ENCODE measurements around the gene NUP210. TPM values are rescaled to one million over a fixed set of nuclear protein-coding genes. Genes with fewer than 3 reads are reported as not detected.

The NUP210 gene
- total and polyA plus RNA-seq, 2 donors (not counting 3 experiments of a cell fraction or from before 2014, with no cell fraction given): 0.14 to 0.84 TPM

GRCh38 chr3:13457593-13457992, 37.5 kb upstream of the NUP210 start:
- no peak overlapping the region for H3K27ac ChIP-seq (ENCODE audit: insufficient read depth, low read depth, low read length)
- H3K9me3 ChIP-seq (replicated peaks; ENCODE audit: control insufficient read depth, insufficient read depth, low read length): no peaks in the 10 kb centered on the region
- H3K9ac ChIP-seq (replicated peaks; ENCODE audit: extremely low read depth, insufficient read depth, low read length): no peak overlapping the region
- H3K36me3 ChIP-seq (ENCODE audit: control insufficient read depth in 2 of 2, extremely low read depth in 1 of 2, insufficient read depth in 2 of 2, low read length in 2 of 2): no peaks in the 10 kb centered on the region
- no peak for FAIRE-seq
- no peak for TF ChIP-seq POLR2AphosphoS5 (IDR thresholded peaks at IDR 0.05; ENCODE audit: insufficient read depth, low read depth, low read length)
- TF ChIP-seq EZH2 (IDR thresholded peaks at IDR 0.05; ENCODE audit: borderline replicate concordance, low read depth, low read length, severe bottlenecking): no peak
- no peak for TF ChIP-seq MAX (IDR thresholded peaks at IDR 0.05; ENCODE audit: insufficient read depth, insufficient read length)
- no peak for TF ChIP-seq JUN (IDR thresholded peaks at IDR 0.05; ENCODE audit: borderline replicate concordance, insufficient read depth, insufficient read length, low read depth)
- TF ChIP-seq GATA2 (IDR thresholded peaks at IDR 0.05; ENCODE audit: insufficient read depth, insufficient read length, low read depth, low read length): no peak
- no peak for TF ChIP-seq POLR2A (IDR thresholded peaks at IDR 0.05; ENCODE audit: low read depth, low read length)
- TF ChIP-seq CTCF (IDR thresholded peaks at IDR 0.05; ENCODE audit: extremely low read depth in 1 of 2, insufficient read depth in 1 of 2, low read depth in 1 of 2, low read length in 2 of 2): no peak
- no peak for TF ChIP-seq MYC (IDR thresholded peaks at IDR 0.05; ENCODE audit: low read depth, low read length)
- no peak for TF ChIP-seq FOS (IDR thresholded peaks at IDR 0.05; ENCODE audit: borderline replicate concordance, insufficient read depth, low read length)
- ChIA-PET CTCF (interaction anchor here (7.9 kb wide), 1 partner anchor 367 kb away, joined by 214 read pairs; no protein-coding TSS in a partner anchor), POLR2A (no interaction called here)
- no peaks in the 10 kb centered on the region for H3K4me1 ChIP-seq (ENCODE audit: control insufficient read depth, extremely low read depth, insufficient read depth, low read length)
- H4K20me1 ChIP-seq (replicated peaks; ENCODE audit: control insufficient read depth, extremely low read depth, insufficient read depth, low read length): no peaks in the 10 kb centered on the region
- dilution Hi-C loops (cut with MboI; ENCODE audit: extremely low pct_ligation_motif_present, low sequenced_read_pairs) (loop anchor here (25.0 kb wide), 1 partner anchor 370 kb away; no protein-coding TSS in a partner anchor), intact Hi-C loops (cut with micrococcal nuclease) (loop anchor here (10.0 kb wide), 2 partner anchors 253 to 463 kb away; no protein-coding TSS in a partner anchor)
- no peaks in the 10 kb centered on the region for H3K27me3 ChIP-seq (ENCODE audit: control insufficient read depth in 2 of 2, insufficient read depth in 2 of 2, low read length in 2 of 2)
- H3K4me2 ChIP-seq (ENCODE audit: insufficient read depth, low read length): no peak overlapping the region
- no peak overlapping the region for H2AFZ ChIP-seq (ENCODE audit: low read depth, low read length)
- DNase-seq (ENCODE audit: low read depth, low spot score): no peak
- BruUV-seq (replicated peaks): no TSS peak
- no peak overlapping the region for H3K4me3 ChIP-seq (replicated peaks in 1 of 3; ENCODE audit: insufficient read depth in 1 of 3, low read depth in 1 of 3, low read length in 3 of 3)
- H3K79me2 ChIP-seq (ENCODE audit: control insufficient read depth, insufficient read depth, low read length): no peaks in the 10 kb centered on the region
- no peaks in the 10 kb centered on the region for H3K9me1 ChIP-seq (replicated peaks; ENCODE audit: control insufficient read depth, extremely low read depth, insufficient read depth, low read length)

Data from endothelial cell of umbilical vein (primary cell).